Stimulated activated naive CD8-positive, alpha-beta T cell treated with anti-CD3 and anti-CD28 coated beads, Interleukin-15, Interleukin-2, amounts not matched to agents 100 ng/mL and 50 ng/mL, for 24 hours (primary cell): Measurements from ENCODE around the gene PUSL1.

Source experiments
- H3K27ac Mint-ChIP-seq: one replicate; pipeline ENCODE4 v1.8.0; 2021; ENCODE audit warnings: mild to moderate bottlenecking, mixed read lengths
- H3K27me3 Mint-ChIP-seq: one replicate; pipeline ENCODE4 v1.8.0; 2021; ENCODE audit warnings: mixed read lengths
- H3K36me3 Mint-ChIP-seq: one replicate; pipeline ENCODE4 v1.8.0; 2021; ENCODE audit warnings: low read depth, mixed read lengths
- H3K4me1 Mint-ChIP-seq: one replicate; pipeline ENCODE4 v1.8.0; 2021; ENCODE audit warnings: low read depth, mixed read lengths
- H3K4me3 Mint-ChIP-seq: one replicate; pipeline ENCODE4 v1.8.0; 2021; ENCODE audit warnings: mild to moderate bottlenecking, mixed read lengths
- H3K9me3 Mint-ChIP-seq: one replicate; pipeline ENCODE4 v1.8.0; 2021; ENCODE audit warnings: mixed read lengths

The PUSL1 gene

DNA sequence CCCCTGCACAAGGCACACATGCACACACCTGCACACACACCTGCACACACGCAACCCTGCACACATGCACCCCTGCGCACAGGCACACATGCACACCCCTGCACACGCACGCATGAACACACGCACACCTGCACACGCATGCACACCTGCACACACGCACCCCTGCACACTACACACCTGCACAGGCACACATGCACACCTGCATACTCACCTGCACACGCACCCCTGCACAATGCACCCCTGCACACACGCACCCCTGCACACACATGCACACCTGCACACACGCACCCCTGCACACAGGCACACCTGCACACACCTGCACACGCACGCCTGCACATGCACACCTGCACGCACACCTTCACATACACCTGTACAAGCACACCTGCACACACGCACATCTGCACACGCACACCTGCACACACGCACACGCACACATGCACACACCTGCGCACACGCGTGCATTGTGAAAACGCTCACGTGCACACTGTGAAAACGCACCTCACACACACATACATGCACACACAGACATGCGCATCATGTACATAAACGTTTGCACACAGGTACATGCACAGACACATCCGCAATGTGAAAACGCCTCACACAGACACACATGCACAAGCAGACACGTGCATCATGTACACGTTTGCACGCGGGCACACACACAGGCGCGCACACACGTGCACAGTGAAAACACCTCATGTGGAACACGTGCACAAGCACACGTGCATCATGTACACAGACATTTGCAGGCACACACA is 32.6 kb downstream of the PUSL1 start:
- no peak overlapping the region for H3K4me3 Mint-ChIP-seq
- no peaks in the 10 kb centered on the region for H3K9me3 Mint-ChIP-seq
- H3K27me3 Mint-ChIP-seq = no peaks in the 10 kb centered on the region
- H3K4me1 Mint-ChIP-seq = peaks cover 7% of the 10 kb centered on the region
- H3K36me3 Mint-ChIP-seq = peaks cover 20% of the 10 kb centered on the region
- H3K27ac Mint-ChIP-seq = no peak overlapping the region

DNA sequence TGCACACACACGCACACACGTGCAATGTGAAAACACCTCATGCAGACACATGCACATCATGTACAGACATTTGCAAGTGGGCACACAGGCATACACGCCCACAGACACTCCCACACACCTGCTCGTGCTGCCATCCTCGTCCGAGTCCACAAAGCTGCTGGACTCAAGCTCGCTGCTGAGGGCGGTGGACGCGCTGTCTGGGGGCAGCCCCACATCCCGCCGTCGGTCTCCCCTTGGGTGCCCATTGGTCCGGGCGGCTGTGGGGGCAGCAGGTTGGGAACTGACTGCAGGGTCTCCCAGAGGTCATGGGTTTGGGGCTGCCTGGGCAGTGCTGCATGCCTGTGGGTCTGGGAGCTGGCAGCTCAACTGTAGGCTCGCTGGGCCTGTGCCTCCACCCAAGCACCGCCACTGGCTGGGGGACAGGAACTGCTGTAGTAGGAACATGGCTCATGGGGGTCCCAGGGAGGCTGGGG is 33.2 kb downstream of the PUSL1 start:
- no peaks in the 10 kb centered on the region for H3K9me3 Mint-ChIP-seq
- no peaks in the 10 kb centered on the region for H3K27me3 Mint-ChIP-seq
- H3K27ac Mint-ChIP-seq = no peak overlapping the region
- no peak overlapping the region for H3K4me3 Mint-ChIP-seq
- peaks cover 20% of the 10 kb centered on the region for H3K36me3 Mint-ChIP-seq
- H3K4me1 Mint-ChIP-seq = peaks cover 11% of the 10 kb centered on the region

DNA sequence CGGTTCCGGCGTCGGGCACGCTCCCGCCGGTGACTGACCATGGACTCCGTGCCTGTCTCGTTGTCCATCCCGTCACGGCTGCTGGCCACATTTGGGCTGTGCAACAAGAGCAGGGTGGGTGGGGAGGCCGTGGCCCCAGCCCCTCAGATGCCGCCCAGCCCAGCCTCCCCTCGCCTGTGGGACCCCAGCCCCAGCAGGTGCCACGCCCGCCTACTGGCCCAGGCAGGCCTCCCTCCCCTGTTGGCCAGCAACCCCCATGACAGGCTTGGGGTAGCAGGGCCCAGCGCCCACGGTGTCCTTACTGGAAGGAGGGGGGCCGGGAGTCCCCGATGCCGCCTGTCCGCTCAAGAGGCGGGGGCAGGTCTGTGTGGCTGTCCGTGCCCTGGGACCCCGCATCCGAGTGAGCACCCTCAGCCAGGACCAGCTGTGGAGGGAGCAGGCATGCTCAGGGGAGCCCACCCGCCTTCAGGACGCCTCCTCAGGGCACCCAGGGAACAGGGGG is 33.7 kb downstream of the PUSL1 start:
- Mint-ChIP-seq H3K27me3 (no peaks in the 10 kb centered on the region), H3K27ac (no peak overlapping the region), H3K9me3 (no peaks in the 10 kb centered on the region), H3K4me3 (no peak overlapping the region), H3K36me3 (peaks cover 20% of the 10 kb centered on the region), H3K4me1 (peaks cover 16% of the 10 kb centered on the region)

GRCh38 chr1:1342584-1343115 is 34.3 kb downstream of the PUSL1 start:
- Mint-ChIP-seq H3K36me3 (peaks cover 20% of the 10 kb centered on the region), H3K4me3 (no peak overlapping the region), H3K27me3 (no peaks in the 10 kb centered on the region), H3K9me3 (no peaks in the 10 kb centered on the region), H3K27ac (no peak overlapping the region), H3K4me1 (peaks cover 21% of the 10 kb centered on the region)

DNA sequence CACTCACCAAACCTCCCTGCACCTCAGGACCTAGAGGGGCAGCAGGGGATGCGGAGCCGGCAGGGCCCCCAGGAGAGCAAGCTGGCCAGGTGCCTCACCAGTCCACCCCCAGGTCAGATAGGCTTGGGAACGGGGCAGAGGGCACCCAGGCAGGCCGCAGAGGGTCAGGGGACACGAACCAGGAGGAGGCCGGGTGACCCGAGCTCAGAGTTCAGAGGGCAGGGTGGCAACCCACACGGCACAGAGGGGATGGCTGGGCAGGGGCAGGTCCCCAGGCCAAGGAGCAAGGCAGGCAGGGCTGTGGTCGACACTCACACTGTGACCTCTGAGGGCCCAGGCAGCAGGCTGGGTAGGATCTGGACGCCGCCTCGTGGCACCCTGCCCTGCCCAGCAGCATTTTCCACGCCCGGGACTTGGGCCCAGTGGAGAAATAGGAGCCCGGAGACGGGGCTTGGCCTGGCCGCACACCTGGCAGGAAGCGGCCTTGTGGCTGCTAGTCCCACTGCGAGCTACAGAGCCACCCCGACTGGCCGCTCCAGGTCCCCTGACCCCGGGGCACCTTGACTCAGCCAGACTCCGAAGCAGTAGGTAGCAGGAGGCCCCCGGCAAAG is 35.5 kb downstream of the PUSL1 start:
- Mint-ChIP-seq H3K9me3 (no peaks in the 10 kb centered on the region), H3K36me3 (peaks cover 17% of the 10 kb centered on the region), H3K27me3 (no peaks in the 10 kb centered on the region), H3K4me3 (no peak overlapping the region), H3K27ac (no peak overlapping the region), H3K4me1 (peaks cover 28% of the 10 kb centered on the region)

DNA sequence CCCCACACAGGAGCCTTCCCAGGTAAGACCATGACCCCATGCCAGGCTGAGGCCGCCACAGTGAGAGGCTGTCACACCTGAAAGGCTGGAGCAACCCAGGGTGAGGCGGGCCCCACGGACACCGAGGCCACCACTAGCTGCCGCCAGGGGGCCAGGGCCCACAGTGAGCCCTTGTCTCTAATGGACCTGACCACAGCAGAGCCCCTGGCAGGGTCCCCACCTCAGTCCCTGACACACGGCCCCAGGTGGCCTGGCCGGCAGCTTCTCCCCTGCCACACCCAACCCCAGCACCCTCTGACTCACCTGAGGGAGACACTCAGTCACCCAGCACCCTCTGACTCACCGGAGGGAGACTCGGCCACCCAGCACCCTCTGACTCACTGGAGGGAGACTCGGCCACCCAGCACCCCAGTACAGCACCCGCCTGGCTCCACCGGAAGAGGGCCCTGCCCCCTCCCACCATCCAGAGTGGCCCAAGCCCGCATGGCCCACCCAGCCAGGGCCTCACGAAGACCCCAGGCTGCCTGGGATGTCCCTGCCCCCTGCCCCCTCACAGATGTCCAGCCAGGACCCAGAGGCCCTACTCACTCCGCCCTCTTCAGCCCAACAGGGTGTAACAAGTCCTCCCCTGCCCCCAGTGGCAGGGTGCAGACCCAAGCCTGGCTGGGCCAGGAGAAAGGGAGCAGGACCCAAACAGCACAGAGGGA is 36.4 kb downstream of the PUSL1 start:
- Mint-ChIP-seq H3K27ac (no peak overlapping the region), H3K4me3 (no peak overlapping the region), H3K9me3 (no peaks in the 10 kb centered on the region), H3K27me3 (no peaks in the 10 kb centered on the region), H3K36me3 (peaks cover 14% of the 10 kb centered on the region), H3K4me1 (peaks cover 28% of the 10 kb centered on the region)

DNA sequence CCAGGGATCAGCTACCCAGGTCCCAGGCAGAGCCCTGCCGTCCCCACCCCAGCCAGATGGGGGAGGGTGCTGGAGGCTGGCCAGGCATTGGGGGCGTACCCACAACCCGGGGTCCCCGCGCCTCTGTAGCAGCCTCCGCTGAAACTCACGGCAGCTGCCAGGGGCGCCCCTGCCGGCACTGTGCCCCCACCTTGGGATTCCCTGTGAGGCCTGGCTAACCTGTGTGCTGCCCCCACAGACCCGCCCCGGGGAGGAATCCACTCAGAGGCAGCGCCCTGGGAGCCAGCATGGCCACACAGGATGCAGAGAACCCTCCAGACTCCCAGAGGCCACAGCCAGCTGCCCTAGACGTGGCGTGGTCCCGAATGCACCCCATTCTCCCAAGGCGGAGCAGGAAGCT is 37.0 kb downstream of the PUSL1 start:
- H3K4me3 Mint-ChIP-seq = no peak overlapping the region
- H3K27ac Mint-ChIP-seq = no peak overlapping the region
- no peaks in the 10 kb centered on the region for H3K9me3 Mint-ChIP-seq
- peaks cover 13% of the 10 kb centered on the region for H3K36me3 Mint-ChIP-seq
- peaks cover 28% of the 10 kb centered on the region for H3K4me1 Mint-ChIP-seq
- no peaks in the 10 kb centered on the region for H3K27me3 Mint-ChIP-seq

GRCh38 chr1:1345860-1346500 is 37.6 kb downstream of the PUSL1 start:
- no peak overlapping the region for H3K4me3 Mint-ChIP-seq
- no peaks in the 10 kb centered on the region for H3K27me3 Mint-ChIP-seq
- H3K36me3 Mint-ChIP-seq = peaks cover 7% of the 10 kb centered on the region
- H3K9me3 Mint-ChIP-seq = no peaks in the 10 kb centered on the region
- no peak overlapping the region for H3K27ac Mint-ChIP-seq
- peaks cover 28% of the 10 kb centered on the region for H3K4me1 Mint-ChIP-seq

- no peaks in the 10 kb centered on the region for H3K9me3 Mint-ChIP-seq
- no peaks in the 10 kb centered on the region for H3K27me3 Mint-ChIP-seq
- peak overlapping the region; percentile 7 for H3K4me3 Mint-ChIP-seq
- H3K4me1 Mint-ChIP-seq = peaks cover 28% of the 10 kb centered on the region
- H3K36me3 Mint-ChIP-seq = peaks cover 2% of the 10 kb centered on the region
- H3K27ac Mint-ChIP-seq = no peak overlapping the region
These were observed 38.1 kb downstream of the PUSL1 start for GRCh38 chr1:1346501-1346890.

- Mint-ChIP-seq H3K36me3 (no peaks in the 10 kb centered on the region), H3K4me1 (peaks cover 29% of the 10 kb centered on the region), H3K9me3 (no peaks in the 10 kb centered on the region), H3K27me3 (no peaks in the 10 kb centered on the region), H3K27ac (no peak overlapping the region), H3K4me3 (peak overlapping the region; percentile 78)
These were observed 38.7 kb downstream of the PUSL1 start for GRCh38 chr1:1347026-1347595.

GRCh38 chr1:1347663-1348419 is 39.4 kb downstream of the PUSL1 start:
- H3K27me3 Mint-ChIP-seq = peaks cover 7% of the 10 kb centered on the region

GRCh38 chr1:1348420-1349255 is 40.2 kb downstream of the PUSL1 start:
- H3K4me1 Mint-ChIP-seq = peaks cover 37% of the 10 kb centered on the region
- no peak overlapping the region for H3K27ac Mint-ChIP-seq
- peak overlapping the region; percentile 78 for H3K4me3 Mint-ChIP-seq
- no peaks in the 10 kb centered on the region for H3K36me3 Mint-ChIP-seq
- H3K9me3 Mint-ChIP-seq = no peaks in the 10 kb centered on the region
- H3K27me3 Mint-ChIP-seq = peaks cover 10% of the 10 kb centered on the region

More at GRCh38 chr1:1347663-1348419, 39.4 kb downstream of the PUSL1 start:
- Mint-ChIP-seq H3K27ac (no peak overlapping the region), H3K4me3 (peak overlapping the region; percentile 78), H3K36me3 (no peaks in the 10 kb centered on the region), H3K9me3 (no peaks in the 10 kb centered on the region), H3K4me1 (peaks cover 37% of the 10 kb centered on the region)
